Vagina (tissue), 2 donors: ENCODE measurements around the gene ADRM1. TPM values are rescaled to one million over a fixed set of nuclear protein-coding genes. Genes with fewer than 3 reads are reported as not detected.

Source experiments
- DNase-seq, 2 donors: peaks; one replicate each; pipeline ENCODE4 v3.0.0-alpha.2; 2017; ENCODE audit errors: extremely low spot score in 2 of 2
- H3K27ac ChIP-seq: fragments of 200-600 bp; sonication (generic); one replicate; pipeline ENCODE4 v1.5.1; 2019
- H3K27me3 ChIP-seq: fragments of 200-600 bp; sonication (generic); one replicate; pipeline ENCODE4 v1.5.1; 2019
- H3K36me3 ChIP-seq, 2 donors: fragments of 200-600 bp; sonication (generic); one replicate each; pipeline ENCODE4 v1.5.1; 2017 to 2019
- H3K4me1 ChIP-seq: fragments of 200-600 bp; sonication (generic); one replicate; pipeline ENCODE4 v1.5.1; 2019
- H3K4me3 ChIP-seq, 2 donors: fragments of 200-600 bp; sonication (generic); 1 replicate in 1 of 2; 2 replicates in 1 of 2; pipeline ENCODE4 v1.5.1; 2016 to 2019
- H3K9me3 ChIP-seq: fragments of 200-600 bp; sonication (generic); one replicate; pipeline ENCODE4 v1.5.1; 2019
- POLR2A ChIP-seq, 2 donors: fragments of 450-650 bp; IDR thresholded peaks; one replicate each; pipeline ENCODE4 v1.6.1; 2017; ENCODE audit warnings: antibody characterized with exemption in 2 of 2, mild to moderate bottlenecking in 2 of 2, moderate library complexity in 2 of 2
- POLR2AphosphoS5 ChIP-seq, 2 donors: sonication (generic); formaldehyde crosslinking; IDR thresholded peaks; one replicate each; pipeline ENCODE4 v1.9.0; 2017; ENCODE audit warnings: antibody characterized with exemption in 2 of 2, mild to moderate bottlenecking in 2 of 2, low read depth in 1 of 2; ENCODE audit not compliant: insufficient read depth in 1 of 2
- intact Hi-C: fragments of 100-400 bp; cut with DNase I; formaldehyde crosslinking; loops from one replicate; pipeline ENCODE4 v1.15.1; 2023
- total RNA-seq: library from RNA; depleted of rRNA; stranded (reverse); fragments of >200 nt; gene quantifications from one replicate; pipeline ENCODE4 v1.2.3, GENCODE V29; 2016
- TF ChIP-seq, protein P1 (sequence below), 3 experiments: fragments of 450-650 bp in 2 of 3; fragments of 200-600 bp in 1 of 3; sonication (generic) in 1 of 3; IDR thresholded peaks; one replicate each; pipeline ENCODE4 v1.5.1; 2017 to 2019; ENCODE audit warnings: antibody characterized with exemption in 3 of 3, mild to moderate bottlenecking in 2 of 3, moderate library complexity in 2 of 3

The ADRM1 gene
- total RNA-seq, 1 donor from 2014 or later = 110 TPM

DNA sequence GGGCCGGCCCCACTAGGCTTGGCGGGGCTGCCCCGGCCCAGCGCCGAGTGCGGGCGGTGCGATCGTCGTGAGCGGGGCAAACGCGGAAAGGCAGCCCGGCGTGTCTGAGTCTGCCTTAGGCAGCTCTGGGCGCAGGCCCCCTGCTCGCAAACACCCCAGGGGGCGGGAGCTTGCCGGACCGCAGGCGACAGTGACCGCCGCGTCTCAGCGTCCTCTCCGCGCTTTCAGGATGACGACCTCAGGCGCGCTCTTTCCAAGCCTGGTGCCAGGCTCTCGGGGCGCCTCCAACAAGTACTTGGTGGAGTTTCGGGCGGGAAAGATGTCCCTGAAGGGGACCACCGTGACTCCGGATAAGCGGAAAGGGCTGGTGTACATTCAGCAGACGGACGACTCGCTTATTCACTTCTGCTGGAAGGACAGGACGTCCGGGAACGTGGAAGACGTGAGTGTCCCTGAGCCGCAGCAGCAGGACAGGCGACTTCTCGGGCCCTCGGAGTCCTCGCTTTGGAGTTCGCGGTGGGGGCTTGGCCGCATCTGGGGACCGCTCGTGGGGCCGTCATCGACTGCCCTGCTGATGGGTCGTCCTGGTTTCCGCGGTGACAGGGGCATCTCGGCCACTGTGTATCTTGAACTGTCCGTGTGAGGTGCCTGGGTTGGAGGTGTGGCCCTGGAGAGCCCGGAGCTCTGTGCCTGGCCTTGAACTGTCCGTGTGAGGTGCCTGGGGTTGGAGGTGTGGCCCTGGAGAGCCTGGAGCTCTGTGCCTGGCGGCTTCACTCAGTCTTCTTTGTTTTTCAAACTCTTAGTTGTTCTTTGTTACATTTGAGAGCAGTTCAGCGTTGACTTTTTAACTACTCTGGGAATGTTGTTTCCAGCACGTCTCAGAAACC, 786 bp downstream of the ADRM1 start:
- intact Hi-C loops = loop anchor here (5.0 to 10.0 kb wide), 2 partner anchors 84 to 491 kb away; partner anchors contain the start of genes MRGBP and RPS21
- Histone ChIP-seq H3K36me3 (peaks cover 0 to 32% of the 10 kb centered on the region in 2 donors), H3K4me3 (peak overlapping the region; percentile 85 to 98), H3K4me1 (peaks cover 47% of the 10 kb centered on the region), H3K9me3 (no peaks in the 10 kb centered on the region), H3K27me3 (no peaks in the 10 kb centered on the region), H3K27ac (peak overlapping the region; percentile 97)
- TF ChIP-seq POLR2A (IDR thresholded peaks at IDR 0.05) (no peak), POLR2AphosphoS5 (IDR thresholded peaks at IDR 0.05; ENCODE audit: insufficient read depth in 1 of 2, low read depth in 1 of 2) (no peak)
- TF ChIP-seq, protein P1, sequence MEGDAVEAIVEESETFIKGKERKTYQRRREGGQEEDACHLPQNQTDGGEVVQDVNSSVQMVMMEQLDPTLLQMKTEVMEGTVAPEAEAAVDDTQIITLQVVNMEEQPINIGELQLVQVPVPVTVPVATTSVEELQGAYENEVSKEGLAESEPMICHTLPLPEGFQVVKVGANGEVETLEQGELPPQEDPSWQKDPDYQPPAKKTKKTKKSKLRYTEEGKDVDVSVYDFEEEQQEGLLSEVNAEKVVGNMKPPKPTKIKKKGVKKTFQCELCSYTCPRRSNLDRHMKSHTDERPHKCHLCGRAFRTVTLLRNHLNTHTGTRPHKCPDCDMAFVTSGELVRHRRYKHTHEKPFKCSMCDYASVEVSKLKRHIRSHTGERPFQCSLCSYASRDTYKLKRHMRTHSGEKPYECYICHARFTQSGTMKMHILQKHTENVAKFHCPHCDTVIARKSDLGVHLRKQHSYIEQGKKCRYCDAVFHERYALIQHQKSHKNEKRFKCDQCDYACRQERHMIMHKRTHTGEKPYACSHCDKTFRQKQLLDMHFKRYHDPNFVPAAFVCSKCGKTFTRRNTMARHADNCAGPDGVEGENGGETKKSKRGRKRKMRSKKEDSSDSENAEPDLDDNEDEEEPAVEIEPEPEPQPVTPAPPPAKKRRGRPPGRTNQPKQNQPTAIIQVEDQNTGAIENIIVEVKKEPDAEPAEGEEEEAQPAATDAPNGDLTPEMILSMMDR (IDR thresholded peaks at IDR 0.05) = no peak
- DNase-seq = no peak

DNA sequence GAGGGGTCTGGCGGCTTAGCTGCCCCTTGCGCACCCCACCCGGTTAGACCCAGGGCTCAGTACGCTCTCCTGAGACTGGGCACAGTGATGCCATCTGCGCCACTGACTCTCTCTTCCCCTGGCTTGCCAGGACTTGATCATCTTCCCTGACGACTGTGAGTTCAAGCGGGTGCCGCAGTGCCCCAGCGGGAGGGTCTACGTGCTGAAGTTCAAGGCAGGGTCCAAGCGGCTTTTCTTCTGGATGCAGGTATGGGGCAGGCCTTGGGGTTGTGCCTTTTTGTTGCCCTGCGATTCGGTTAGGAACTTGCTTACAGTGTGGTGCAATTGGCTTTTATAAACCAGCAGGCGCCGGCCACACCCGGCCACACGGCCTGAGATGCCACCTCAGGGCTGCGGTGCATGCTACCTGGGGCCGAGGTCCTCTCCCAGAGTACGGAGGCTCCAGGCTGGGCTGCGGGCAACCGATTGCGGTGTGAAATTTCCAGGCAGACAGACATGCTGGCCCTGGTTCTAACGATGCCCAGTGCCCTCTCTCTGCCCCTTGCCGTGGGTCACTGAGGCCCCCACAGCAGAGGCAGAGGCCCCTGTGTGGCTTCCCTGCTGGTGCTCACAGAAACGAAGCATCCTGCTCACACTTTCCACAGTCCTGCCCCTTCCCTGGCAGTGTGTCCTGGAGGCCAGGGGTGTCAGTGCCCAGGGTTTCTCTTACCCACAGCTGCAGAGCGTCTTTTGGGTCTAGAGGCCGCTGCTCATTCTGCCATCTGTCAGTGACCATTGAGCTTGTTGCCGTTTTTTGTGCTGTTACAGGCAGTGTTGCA, 1.7 kb downstream of the ADRM1 start:
- TF ChIP-seq POLR2AphosphoS5 (IDR thresholded peaks at IDR 0.05; ENCODE audit: insufficient read depth in 1 of 2, low read depth in 1 of 2) (no peak), POLR2A (IDR thresholded peaks at IDR 0.05) (no peak)
- TF ChIP-seq, protein P1 (IDR thresholded peaks at IDR 0.05) = no peak
- intact Hi-C loops = loop anchor here (5.0 to 10.0 kb wide), 2 partner anchors 83 to 490 kb away; partner anchors contain the start of genes MRGBP and RPS21
- DNase-seq = no peak
- Histone ChIP-seq H3K4me1 (peaks cover 48% of the 10 kb centered on the region), H3K36me3 (peaks cover 0 to 40% of the 10 kb centered on the region in 2 donors), H3K27me3 (no peaks in the 10 kb centered on the region), H3K4me3 (peak overlapping the region; percentile 85 to 98), H3K9me3 (no peaks in the 10 kb centered on the region), H3K27ac (no peak overlapping the region)

DNA sequence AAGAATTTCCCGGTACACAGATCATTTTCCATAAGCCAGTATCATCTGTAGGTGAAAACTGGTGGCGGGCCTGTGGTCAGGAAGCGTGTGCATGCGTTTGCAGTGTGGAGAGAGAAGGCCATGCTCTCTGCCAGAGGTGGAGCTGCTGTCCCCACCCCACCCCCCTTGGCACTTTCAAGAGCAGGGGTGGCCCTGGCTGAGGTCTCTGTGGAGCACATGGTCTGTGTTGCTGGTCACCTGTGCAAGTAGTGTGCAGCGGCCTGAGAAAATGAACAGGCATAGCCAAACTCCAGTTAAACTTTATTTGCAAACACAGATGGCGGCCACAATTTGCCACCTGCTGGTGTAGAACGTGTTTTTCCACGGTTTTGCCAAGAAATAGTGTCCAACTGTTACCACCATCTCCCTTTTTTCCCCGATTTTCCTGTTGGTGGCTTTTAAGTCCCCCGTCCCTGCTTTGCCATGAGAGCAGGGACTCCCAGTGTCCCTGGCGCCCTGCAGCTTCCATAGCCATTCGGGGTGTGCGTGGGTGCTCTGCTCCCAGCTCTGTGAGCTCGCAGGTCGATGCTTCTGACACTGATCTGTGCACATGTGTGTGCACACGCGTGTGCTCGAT, 2.5 kb downstream of the ADRM1 start:
- Histone ChIP-seq H3K27ac (no peak overlapping the region), H3K4me1 (peaks cover 48% of the 10 kb centered on the region)

DNA sequence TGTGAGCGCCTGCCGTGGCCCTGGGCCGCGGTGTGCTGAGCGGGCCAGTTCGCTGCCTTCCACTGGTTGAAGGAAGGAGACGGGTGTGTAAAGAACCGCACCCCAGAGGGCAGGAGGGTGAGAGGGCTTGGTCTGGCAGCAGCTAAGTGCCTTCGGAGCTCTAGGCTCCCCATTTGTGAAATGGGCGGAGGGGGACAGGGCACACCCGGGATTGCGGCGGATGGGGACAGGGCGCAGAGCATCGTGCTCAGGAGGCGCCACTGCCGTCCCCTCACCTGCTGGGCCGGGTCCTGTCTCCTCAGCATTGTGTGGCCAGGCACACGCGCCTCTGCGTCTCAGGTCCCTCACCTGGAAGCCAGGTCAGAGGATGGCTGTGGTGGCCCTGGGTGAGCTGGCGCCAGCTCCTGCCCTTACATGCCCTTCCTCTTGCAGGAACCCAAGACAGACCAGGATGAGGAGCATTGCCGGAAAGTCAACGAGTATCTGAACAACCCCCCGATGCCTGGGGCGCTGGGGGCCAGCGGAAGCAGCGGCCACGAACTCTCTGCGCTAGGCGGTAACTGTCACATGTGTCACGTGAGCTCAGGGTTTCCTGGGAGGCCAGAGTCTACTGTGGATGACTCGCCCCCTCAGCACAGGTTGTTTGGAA, 3.1 kb downstream of the ADRM1 start:
- Histone ChIP-seq H3K27ac (no peak overlapping the region), H3K4me1 (peaks cover 50% of the 10 kb centered on the region), H3K4me3 (no peak overlapping the region), H3K27me3 (no peaks in the 10 kb centered on the region), H3K36me3 (peaks cover 0 to 46% of the 10 kb centered on the region in 2 donors), H3K9me3 (no peaks in the 10 kb centered on the region)
- TF ChIP-seq, protein P1 (IDR thresholded peaks at IDR 0.05) = no peak
- TF ChIP-seq POLR2AphosphoS5 (IDR thresholded peaks at IDR 0.05; ENCODE audit: insufficient read depth in 1 of 2, low read depth in 1 of 2) = peak in 1 of 2 donors; percentile 14
- intact Hi-C loops = loop anchor here (10.0 kb wide), 1 partner anchor 489 kb away; the partner anchor contains the start of gene MRGBP
- DNase-seq = no peak

More for the DNA sequence above, 2.5 kb downstream of the ADRM1 start:
- intact Hi-C loops = loop anchor here (10.0 kb wide), 1 partner anchor 490 kb away; the partner anchor contains the start of gene MRGBP
- H3K36me3 ChIP-seq = peaks cover 0 to 46% of the 10 kb centered on the region in 2 donors
- peak overlapping the region in 1 of 2 donors; percentile 85 for H3K4me3 ChIP-seq
- DNase-seq = no peak
- H3K27me3 ChIP-seq = no peaks in the 10 kb centered on the region
- H3K9me3 ChIP-seq = no peaks in the 10 kb centered on the region
- TF ChIP-seq POLR2AphosphoS5 (IDR thresholded peaks at IDR 0.05; ENCODE audit: insufficient read depth in 1 of 2, low read depth in 1 of 2) (no peak), POLR2A (IDR thresholded peaks at IDR 0.05) (no peak)
- TF ChIP-seq, protein P1 (IDR thresholded peaks at IDR 0.05) = no peak
